GM18870 (cell line): ENCODE measurements around the gene PDK1.
A peak's percentile ranks its signal among the peaks of the same experiment; 100 is the strongest.
"Not testable (repeated sequence)": the region's sequence is repeated elsewhere in the genome, so short reads cannot be mapped to it uniquely, and the experiment has no call there.

Experiments used
- ATAC-seq: cut with Tn5 transposase; IDR thresholded peaks from one replicate; pipeline ENCODE4 v1.9.1; 2021; ENCODE audit warnings: moderate library complexity; ENCODE audit not compliant: unreplicated experiment

Gene PDK1

GRCh38 chr2:172555522-172556283, at the start of gene PDK1:
TSS of gene PDK1 (plus strand) at chr2:172556090. CDS start at chr2:172556151, 61 bp downstream.
- ATAC-seq: peak; percentile 57

- ATAC-seq: no peak
Observed at GRCh38 chr2:172507199-172507598, 48.7 kb upstream of the PDK1 start.

GRCh38 chr2:172510088-172510487, 45.8 kb upstream of the PDK1 start:
- ATAC-seq: no peak

- no peak for ATAC-seq
Observed at GRCh38 chr2:172510548-172510947, 45.3 kb upstream of the PDK1 start.

GRCh38 chr2:172512810-172513523, 42.9 kb upstream of the PDK1 start:
- no peak for ATAC-seq

- ATAC-seq: no peak
Observed at GRCh38 chr2:172513524-172513900, 42.4 kb upstream of the PDK1 start.

- ATAC-seq: no peak
Observed at GRCh38 chr2:172513935-172514586, 41.8 kb upstream of the PDK1 start.

GRCh38 chr2:172516299-172516698, 39.6 kb upstream of the PDK1 start:
- no peak for ATAC-seq

GRCh38 chr2:172518995-172519394, 36.9 kb upstream of the PDK1 start:
- no peak for ATAC-seq

- no peak for ATAC-seq
Observed at GRCh38 chr2:172525601-172526000, 30.3 kb upstream of the PDK1 start.

GRCh38 chr2:172531309-172531708, 24.6 kb upstream of the PDK1 start:
- no peak for ATAC-seq

GRCh38 chr2:172532461-172532860, 23.4 kb upstream of the PDK1 start:
- ATAC-seq: not testable (repeated sequence)

- no peak for ATAC-seq
Observed at GRCh38 chr2:172533687-172534086, 22.2 kb upstream of the PDK1 start.

GRCh38 chr2:172535119-172535518, 20.8 kb upstream of the PDK1 start:
- no peak for ATAC-seq

GRCh38 chr2:172537851-172538250, 18.0 kb upstream of the PDK1 start:
- ATAC-seq: not testable (repeated sequence)

GRCh38 chr2:172539767-172540166, 16.1 kb upstream of the PDK1 start:
- ATAC-seq: no peak

- ATAC-seq: no peak
Observed at GRCh38 chr2:172540421-172540820, 15.5 kb upstream of the PDK1 start.

GRCh38 chr2:172545408-172546075, 10.3 kb upstream of the PDK1 start:
- no peak for ATAC-seq

GRCh38 chr2:172549131-172549530, 6.8 kb upstream of the PDK1 start:
- no peak for ATAC-seq

- ATAC-seq: not testable (repeated sequence)
Observed at GRCh38 chr2:172549802-172550201, 6.1 kb upstream of the PDK1 start.

- no peak for ATAC-seq
Observed at GRCh38 chr2:172550419-172550818, 5.5 kb upstream of the PDK1 start.
